Spleen (tissue), 11 donors: ENCODE data around the gene BTNL9. TPM values are rescaled to one million over a fixed set of nuclear protein-coding genes. Genes with fewer than 3 reads are reported as not detected.
"Not testable (repeated sequence)": the region's sequence is repeated elsewhere in the genome, so short reads cannot be mapped to it uniquely, and the experiment has no call there.

Source experiments
- DNase-seq: peaks from one replicate; pipeline ENCODE4 v3.0.0-alpha.2; 2020
- H3K27ac ChIP-seq, 8 donors: fragments of 200-600 bp; sonication (generic) in 7 of 8; 1 replicate in 4 of 8; 2 replicates in 4 of 8; pipeline versions ENCODE4 v1.5.0 to v1.8.0; 2016 to 2021; ENCODE audit warnings: inconsistent platforms in 4 of 8, mild to moderate bottlenecking in 4 of 8, moderate library complexity in 1 of 8
- H3K27me3 ChIP-seq, 7 donors: fragments of 200-600 bp; sonication (generic) in 6 of 7; replicated peaks in 1 of 7; 1 replicate in 4 of 7; 2 replicates in 3 of 7; pipeline versions ENCODE4 v1.5.0 to v1.8.0; 2016 to 2021; ENCODE audit warnings: inconsistent platforms in 3 of 7, mild to moderate bottlenecking in 1 of 7
- H3K36me3 ChIP-seq, 6 donors: fragments of 200-600 bp; sonication (generic) in 5 of 6; 1 replicate in 4 of 6; 2 replicates in 2 of 6; pipeline versions ENCODE4 v1.5.0 to v1.8.0; 2016 to 2021; ENCODE audit warnings: inconsistent platforms in 2 of 6
- H3K4me1 ChIP-seq, 6 donors: fragments of 200-600 bp; sonication (generic) in 5 of 6; 1 replicate in 3 of 6; 2 replicates in 3 of 6; pipeline versions ENCODE4 v1.5.0 to v1.8.0; 2016 to 2021; ENCODE audit warnings: inconsistent platforms in 3 of 6
- H3K4me3 ChIP-seq, 8 donors: fragments of 200-600 bp; sonication (generic) in 7 of 8; 1 replicate in 4 of 8; 2 replicates in 4 of 8; pipeline versions ENCODE4 v1.5.0 to v1.8.0; 2016 to 2021; ENCODE audit warnings: inconsistent platforms in 4 of 8, mild to moderate bottlenecking in 4 of 8, moderate library complexity in 2 of 8
- H3K9me3 ChIP-seq, 8 donors: fragments of 200-600 bp; sonication (generic) in 7 of 8; 1 replicate in 4 of 8; 2 replicates in 4 of 8; pipeline versions ENCODE4 v1.5.0 to v1.8.0; 2016 to 2021; ENCODE audit warnings: inconsistent platforms in 4 of 8
- CTCF ChIP-seq, 11 experiments: fragments of 200-600 bp in 7 of 11; fragments of 450-650 bp in 4 of 11; sonication (generic) in 4 of 11; IDR thresholded peaks in 8 of 11; conservative IDR thresholded peaks in 3 of 11; 1 replicate in 7 of 11; 2 replicates in 4 of 11; pipeline versions ENCODE4 v1.4.0 to v1.8.0; 2016 to 2021; ENCODE audit warnings: antibody characterized with exemption in 11 of 11, inconsistent platforms in 4 of 11, mild to moderate bottlenecking in 1 of 11
- POLR2A ChIP-seq, 3 donors: fragments of 450-650 bp; IDR thresholded peaks; one replicate each; pipeline ENCODE4 v1.5.1; 2017; ENCODE audit warnings: antibody characterized with exemption in 3 of 3, mild to moderate bottlenecking in 1 of 3
- POLR2AphosphoS5 ChIP-seq, 3 donors: sonication (generic); formaldehyde crosslinking; IDR thresholded peaks; one replicate each; pipeline ENCODE4 v1.5.1; 2017; ENCODE audit warnings: antibody characterized with exemption in 3 of 3
- WGBS, 5 donors: extraction: QIAGEN DNeasy Blood & Tissue Kit in 3 of 5; methylation state at CpG; one replicate each; pipeline versions ENCODE4 v1.1.5 to v1.1.7; 2013 to 2018; 5-methylcytosine and 5-hydroxymethylcytosine counted together
- intact Hi-C: fragments of 100-400 bp; cut with DNase I; formaldehyde crosslinking; loops from one replicate; pipeline ENCODE4 v1.15.0; 2023; ENCODE audit warnings: low total_unique reads
- polyA plus RNA-seq, 3 donors: library from polyadenylated mRNA; stranded (reverse); fragments of 200-250 nt; gene quantifications; one replicate each; pipeline ENCODE4 v1.2.1, GENCODE V29; 2013
- total RNA-seq, 7 donors: library from RNA; depleted of rRNA in 3 of 7; stranded (reverse); fragments of >200 nt in 3 of 7; fragmentation: NEBNext Ultra II Directional in 4 of 7; extraction: Animal tissue kit (Norgen Biotek cat#: 25700) in 4 of 7; gene quantifications; one replicate each; pipeline versions ENCODE4 v1.1.0 to v1.2.1, GENCODE V29; 2016 to 2021
- donor health status: healthy with polysubstance abuse.
- donor health status: DM: no; HTN: no; CAD: no; lungs with moderate emphysema.
- donor health status: DM: no; HTN: no; CAD: no.
- donor health status: Bipolar disorder and iron deficiency.
- donor health status: healthy.
- donor health status: DM: no; HTN: no; CAD: no.
- donor health status: DM: yes; HTN: yes; CAD: no.

The BTNL9 gene
- total and polyA plus RNA-seq, 10 donors: 17.2 to 123 (median 85.7) TPM

GRCh38 chr5:181088289-181088688, 48.2 kb downstream of the BTNL9 start:
- no peak overlapping the region for H3K27ac ChIP-seq
- H3K4me3 ChIP-seq: no peak overlapping the region
- peak in 1 of 11 experiments; percentile 9 for TF ChIP-seq CTCF (IDR thresholded peaks at IDR 0.05 in 8 of 11, conservative IDR thresholded peaks at IDR 0.05 in 3 of 11)
- no peak for TF ChIP-seq POLR2AphosphoS5 (IDR thresholded peaks at IDR 0.05)
- intact Hi-C loops: no loop called here
- H3K9me3 ChIP-seq: no peaks in the 10 kb centered on the region
- H3K27me3 ChIP-seq: peaks cover 0 to 59% (median 7%) of the 10 kb centered on the region in 7 donors
- DNase-seq: no peak
- H3K4me1 ChIP-seq: no peaks in the 10 kb centered on the region
- H3K36me3 ChIP-seq: no peaks in the 10 kb centered on the region
- WGBS, 5 donors: 62 to 68% (median 63%) methylated on average over 10 of the region's 10 CpGs

- no peaks in the 10 kb centered on the region for H3K4me1 ChIP-seq
- no peak overlapping the region for H3K4me3 ChIP-seq
- H3K36me3 ChIP-seq: no peaks in the 10 kb centered on the region
- TF ChIP-seq POLR2AphosphoS5 (IDR thresholded peaks at IDR 0.05): no peak
- no peak for TF ChIP-seq CTCF (IDR thresholded peaks at IDR 0.05 in 8 of 11, conservative IDR thresholded peaks at IDR 0.05 in 3 of 11)
- no peak for TF ChIP-seq POLR2A (IDR thresholded peaks at IDR 0.05)
- no peak for DNase-seq
- no peaks in the 10 kb centered on the region for H3K9me3 ChIP-seq
- WGBS, 5 donors: 56 to 68% (median 64%) methylated on average over 7 of the region's 7 CpGs
- no peak overlapping the region for H3K27ac ChIP-seq
- intact Hi-C loops: no loop called here
- peaks cover 0 to 40% (median 13%) of the 10 kb centered on the region in 7 donors for H3K27me3 ChIP-seq
Observed at GRCh38 chr5:181092428-181092827, 52.4 kb downstream of the BTNL9 start.

- H3K36me3 ChIP-seq, H3K27ac ChIP-seq, H3K4me3 ChIP-seq, H3K4me1 ChIP-seq, DNase-seq, H3K9me3 ChIP-seq, intact Hi-C loops: not testable (repeated sequence)
- H3K27me3 ChIP-seq: peaks cover 4 to 60% (median 27%) of the 10 kb centered on the region in 7 donors
- 73 to 100% (median 86%) methylated on average over 2 to 3 of the region's 3 CpGs for WGBS, 5 donors
Observed at GRCh38 chr5:181095162-181095561, 55.1 kb downstream of the BTNL9 start.

GRCh38 chr5:181096721-181097382, 56.8 kb downstream of the BTNL9 start:
- H3K36me3 ChIP-seq, intact Hi-C loops, H3K4me1 ChIP-seq, H3K4me3 ChIP-seq, H3K9me3 ChIP-seq, H3K27ac ChIP-seq, DNase-seq: not testable (repeated sequence)
- H3K27me3 ChIP-seq: peaks cover 4 to 64% (median 31%) of the 10 kb centered on the region in 7 donors
- no CpG with 5 or more reads among the region's 26 CpGs for WGBS, 5 donors

GRCh38 chr5:181097383-181097753, 57.3 kb downstream of the BTNL9 start:
- intact Hi-C loops, H3K27ac ChIP-seq, H3K36me3 ChIP-seq, H3K9me3 ChIP-seq, H3K4me3 ChIP-seq, H3K4me1 ChIP-seq, DNase-seq: not testable (repeated sequence)
- H3K27me3 ChIP-seq: peaks cover 4 to 59% (median 31%) of the 10 kb centered on the region in 7 donors
- no CpG with 5 or more reads among the region's 26 CpGs for WGBS, 5 donors

- not testable (repeated sequence) for H3K9me3 ChIP-seq
- no CpG with 5 or more reads among the region's 56 CpGs for WGBS, 5 donors
Observed at GRCh38 chr5:181097759-181098491, 57.9 kb downstream of the BTNL9 start.

More at GRCh38 chr5:181097759-181098491, 57.9 kb downstream of the BTNL9 start:
- H3K4me3 ChIP-seq, H3K27ac ChIP-seq, intact Hi-C loops, H3K4me1 ChIP-seq, H3K36me3 ChIP-seq, DNase-seq: not testable (repeated sequence)
- H3K27me3 ChIP-seq: peaks cover under 1 to 53% (median 27%) of the 10 kb centered on the region in 7 donors
